ENCODE data around the gene MAL. TPM values are rescaled to one million over a fixed set of nuclear protein-coding genes. Genes with fewer than 3 reads are reported as not detected.
A peak's percentile ranks its signal among the peaks of the same experiment; 100 is the strongest.
"Not testable (repeated sequence)": the region's sequence is repeated elsewhere in the genome, so short reads cannot be mapped to it uniquely, and the experiment has no call there.

MAL gene
- total RNA-seq, 1 experiment from 2014 or later = not detected

DNA sequence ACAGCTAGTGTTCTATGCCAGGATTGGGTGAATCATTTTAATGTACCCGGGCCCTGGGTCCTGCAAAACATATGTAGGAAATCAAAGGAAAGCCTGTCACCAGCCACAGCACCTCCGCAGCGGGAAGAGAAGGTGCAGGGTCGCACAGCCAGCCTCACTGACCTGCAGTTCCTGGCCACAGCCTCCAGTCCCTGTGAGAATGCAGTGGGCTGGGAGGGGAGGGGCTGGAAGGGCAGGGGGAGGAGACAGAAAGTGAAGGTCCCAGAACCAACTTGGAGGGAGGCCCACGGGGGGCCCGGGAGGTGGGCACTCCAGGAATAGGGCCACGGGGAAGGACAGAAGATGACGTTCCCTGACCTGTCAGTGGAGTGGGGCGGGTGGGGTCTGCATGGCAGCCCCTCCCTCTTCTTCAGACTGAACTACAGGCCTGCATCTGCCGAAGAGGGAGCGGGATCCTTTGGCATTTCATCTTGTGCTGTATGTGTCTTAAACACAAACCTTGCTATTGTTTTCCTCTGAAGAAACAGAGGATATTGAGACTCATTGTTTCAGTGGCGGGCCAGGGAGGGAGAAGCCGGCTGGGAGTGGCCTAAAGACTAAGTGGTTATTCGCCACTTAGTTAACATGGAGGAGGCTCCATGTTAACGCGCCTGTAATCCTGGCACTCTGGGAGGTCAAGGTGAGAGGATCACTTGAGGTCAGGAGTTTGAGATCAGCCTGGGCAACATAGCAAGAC is 7.5 kb downstream of the MAL start:
- no peak for DNase-seq (ENCODE audit: low spot score)

DNA sequence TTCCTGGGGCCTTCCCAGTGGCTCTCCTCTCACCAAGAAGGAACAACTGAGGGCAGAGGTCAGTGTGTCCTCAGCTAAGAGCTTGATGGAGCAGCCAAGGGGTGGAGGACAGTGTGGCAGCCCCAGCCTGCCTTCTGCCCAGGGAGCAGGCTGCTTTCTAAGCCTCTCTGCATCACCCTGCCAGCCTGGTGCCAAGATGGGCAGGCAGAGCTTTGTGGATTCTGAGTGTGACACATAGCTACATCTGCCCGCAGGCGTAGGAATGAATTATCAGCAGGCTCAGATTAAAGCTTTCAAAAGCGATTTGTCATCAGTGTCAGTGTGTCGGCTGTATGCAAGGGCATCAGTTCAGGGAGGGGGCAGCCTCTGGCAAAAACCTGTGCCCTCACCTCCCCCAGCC is 8.7 kb downstream of the MAL start:
- no peak for DNase-seq (ENCODE audit: low spot score)

DNA sequence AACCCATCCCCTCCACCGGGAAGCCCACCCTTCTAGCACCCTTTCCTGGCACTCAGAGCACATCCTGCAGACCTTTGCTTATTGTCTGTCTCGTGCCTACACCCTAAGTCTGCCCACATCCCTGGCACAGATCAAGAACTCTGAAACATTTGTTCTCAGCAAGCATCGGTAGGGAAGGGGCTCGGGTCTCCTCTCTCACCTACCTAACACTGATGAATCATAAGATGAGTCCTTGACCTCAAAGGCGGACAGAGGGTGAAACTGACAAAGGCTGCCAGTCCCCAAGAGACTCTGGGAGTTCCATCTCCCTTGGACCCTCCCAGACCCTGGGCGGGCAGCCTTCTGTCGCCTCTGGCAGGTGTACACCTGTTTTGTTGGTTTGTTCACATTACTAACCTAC is 9.3 kb downstream of the MAL start:
- no peak for DNase-seq (ENCODE audit: low spot score)

DNA sequence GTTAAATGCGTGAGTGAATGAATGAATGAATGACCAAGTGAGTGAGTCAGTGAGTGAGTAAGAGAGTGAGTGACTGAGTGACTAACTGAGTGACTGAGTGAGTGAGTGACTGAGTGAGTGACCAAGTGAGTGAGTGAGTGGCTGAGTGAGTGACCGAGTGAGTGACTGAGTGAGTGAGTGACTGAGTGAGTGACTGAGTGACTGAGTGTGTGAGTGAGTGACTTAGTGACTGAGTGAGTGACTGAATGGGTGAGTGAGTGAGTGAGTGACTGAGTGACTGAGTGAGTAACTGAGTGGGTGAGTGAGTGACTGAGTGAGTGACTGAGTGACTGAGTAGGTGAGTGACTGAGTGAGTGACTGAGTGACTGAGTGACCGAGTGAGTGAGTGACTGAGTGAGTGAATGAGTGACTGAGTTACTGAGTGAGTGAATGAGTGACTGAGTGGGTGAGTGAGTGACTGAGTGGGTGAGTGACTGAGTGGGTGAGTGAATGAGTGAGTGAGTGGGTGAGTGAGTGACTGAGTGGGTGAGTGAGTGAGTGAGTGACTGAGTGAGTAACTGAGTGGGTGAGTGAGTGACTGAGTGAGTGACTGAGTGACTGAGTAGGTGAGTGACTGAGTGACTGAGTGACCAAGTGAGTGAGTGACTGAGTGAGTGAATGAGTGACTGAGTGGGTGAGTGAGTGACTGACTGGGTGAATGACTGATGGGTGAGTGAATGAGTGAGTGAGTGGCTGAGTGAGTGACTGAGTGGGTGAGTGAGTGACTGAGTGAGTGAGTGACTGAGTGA is 11.3 kb downstream of the MAL start:
- DNase-seq (ENCODE audit: low spot score) = no peak

DNA sequence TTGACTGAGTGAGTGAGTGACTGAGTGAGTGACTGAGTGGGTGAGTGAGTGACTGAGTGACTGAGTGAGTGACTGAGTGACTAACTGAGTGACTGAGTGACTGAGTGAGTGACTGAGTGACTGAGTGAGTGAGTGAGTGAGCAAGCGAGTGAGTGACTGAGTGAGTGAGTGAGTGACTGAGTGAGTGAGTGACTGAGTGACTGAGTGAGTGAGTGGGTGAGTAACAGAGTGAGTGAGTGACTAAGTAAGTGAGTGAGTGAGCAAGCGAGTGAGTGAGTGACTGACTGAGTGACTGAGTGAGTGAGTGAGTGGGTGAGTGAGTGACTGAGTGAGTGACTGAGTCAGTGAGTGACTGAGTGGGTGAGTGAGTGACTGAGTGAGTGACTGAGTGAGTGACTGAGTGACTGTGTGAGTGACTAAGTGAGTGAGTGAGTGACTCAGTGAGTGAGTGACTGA is 11.9 kb downstream of the MAL start:
- DNase-seq (ENCODE audit: low spot score) = no peak

DNA sequence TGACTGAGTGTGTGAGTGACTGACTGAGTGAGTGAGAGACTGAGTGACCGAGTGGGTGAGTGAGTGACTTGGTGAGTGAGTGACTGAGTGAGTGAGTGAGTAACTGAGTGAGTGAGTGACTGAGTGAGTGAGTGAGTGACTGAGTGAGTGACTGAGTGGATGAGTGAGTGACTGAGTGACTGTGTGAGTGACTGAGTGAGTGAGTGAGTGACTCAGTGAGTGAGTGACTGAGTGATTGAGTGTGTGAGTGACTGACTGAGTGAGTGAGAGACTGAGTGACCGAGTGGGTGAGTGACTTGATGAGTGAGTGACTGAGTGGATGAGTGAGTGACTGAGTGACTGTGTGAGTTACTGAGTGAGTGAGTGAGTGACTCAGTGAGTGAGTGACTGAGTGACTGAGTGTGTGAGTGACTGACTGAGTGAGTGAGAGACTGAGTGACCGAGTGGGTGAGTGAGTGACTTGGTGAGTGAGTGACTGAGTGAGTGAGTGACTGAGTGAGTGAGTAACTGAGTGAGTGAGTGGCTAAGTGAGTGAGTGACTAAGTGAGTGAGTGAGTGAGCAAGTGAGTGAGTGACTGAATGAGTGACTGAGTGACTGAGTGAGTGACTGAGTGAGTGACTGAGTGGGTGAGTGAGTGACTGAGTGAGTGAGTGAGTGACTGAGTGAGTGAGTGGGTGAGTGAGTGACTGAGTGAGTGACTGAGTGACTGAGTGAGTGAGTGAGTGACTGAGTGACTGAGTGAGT is 12.5 kb downstream of the MAL start:
- DNase-seq (ENCODE audit: low spot score) = not testable (repeated sequence)

DNA sequence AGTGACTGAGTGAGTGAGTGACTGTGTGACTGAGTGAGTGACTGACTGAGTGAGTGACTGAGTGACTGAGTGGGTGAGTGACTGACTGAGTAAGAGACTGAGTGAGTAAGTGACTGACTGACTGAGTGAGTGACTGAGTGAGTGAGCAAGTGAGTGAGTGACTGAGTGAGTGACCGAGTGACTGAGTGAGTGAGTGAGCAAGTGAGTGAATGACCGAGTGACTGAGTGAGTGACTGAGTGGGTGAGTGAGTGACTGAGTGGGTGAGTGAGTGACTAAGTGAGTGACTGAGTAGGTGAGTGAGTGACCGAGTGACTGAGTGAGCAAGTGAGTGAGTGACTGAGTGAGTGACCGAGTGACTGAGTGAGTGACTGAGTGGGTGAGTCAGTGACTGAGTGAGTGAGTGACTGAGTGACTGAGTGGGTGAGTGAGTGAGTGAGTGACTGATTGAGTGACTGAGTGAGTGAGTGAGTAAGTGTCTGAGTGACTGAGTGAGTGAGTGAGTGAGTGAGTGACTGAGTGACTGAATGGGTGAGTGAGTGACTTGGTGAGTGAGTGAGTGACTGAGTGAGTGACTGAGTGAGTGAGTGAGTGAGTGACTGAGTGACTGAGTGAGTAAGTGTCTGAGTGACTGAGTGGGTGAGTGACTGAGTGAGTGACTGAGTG is 13.3 kb downstream of the MAL start:
- no peak for DNase-seq (ENCODE audit: low spot score)

DNA sequence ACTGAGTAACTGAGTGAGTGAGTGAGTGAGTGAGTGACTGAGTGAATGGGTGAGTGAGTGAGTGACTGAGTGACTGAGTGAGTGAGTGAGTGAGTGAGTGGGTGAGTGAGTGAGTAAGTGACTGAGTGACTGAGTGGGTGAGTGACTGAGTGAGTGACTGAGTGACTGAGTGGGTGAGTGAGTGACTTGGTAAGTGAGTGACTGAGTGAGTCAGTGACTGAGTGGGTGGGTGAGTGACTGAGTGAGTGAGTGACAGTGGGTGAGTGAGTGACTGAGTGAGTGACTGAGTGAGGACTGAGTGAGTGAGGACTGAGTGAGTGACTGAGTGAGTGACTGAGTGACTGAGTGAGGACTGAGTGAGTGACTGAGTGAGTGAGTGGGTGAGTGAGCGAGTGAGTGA is 13.9 kb downstream of the MAL start:
- no peak for DNase-seq (ENCODE audit: low spot score)

DNA sequence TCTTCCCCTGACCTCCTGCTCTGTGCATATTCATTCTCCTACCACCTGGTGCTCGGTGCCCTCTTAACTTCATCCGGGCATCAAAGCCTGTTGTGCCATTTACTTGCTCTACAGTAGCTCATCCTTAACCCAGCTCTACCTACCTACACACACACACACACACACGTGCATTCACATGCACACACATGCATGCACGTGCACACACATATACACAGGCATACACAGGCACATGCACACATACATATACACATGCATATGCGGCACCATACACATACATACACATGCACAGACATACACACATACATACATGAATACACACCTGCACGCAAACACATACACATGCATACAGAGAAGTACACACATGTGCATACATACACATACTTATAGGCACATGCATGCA is 14.5 kb downstream of the MAL start:
- DNase-seq (ENCODE audit: low spot score) = no peak

DNA sequence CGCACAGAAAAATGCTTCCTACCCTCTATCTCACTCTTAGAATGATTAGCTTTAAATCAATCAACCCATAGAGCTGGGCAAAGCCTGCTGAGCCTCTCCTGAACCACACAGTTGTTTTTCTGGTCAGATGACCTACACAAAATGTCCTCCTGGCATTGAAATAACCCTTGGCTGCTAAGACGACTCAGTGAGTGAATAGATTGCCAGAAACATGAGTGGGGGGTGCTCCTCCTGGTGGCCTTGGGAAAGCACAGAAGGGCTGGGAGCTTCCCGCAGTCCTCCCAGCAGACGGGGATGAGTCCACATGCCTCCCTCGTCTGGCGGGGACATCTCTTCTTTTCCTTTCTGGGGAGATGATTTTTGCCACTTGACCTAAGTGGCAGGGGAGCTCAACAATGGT is 14.9 kb downstream of the MAL start:
- no peak for DNase-seq (ENCODE audit: low spot score)

DNA sequence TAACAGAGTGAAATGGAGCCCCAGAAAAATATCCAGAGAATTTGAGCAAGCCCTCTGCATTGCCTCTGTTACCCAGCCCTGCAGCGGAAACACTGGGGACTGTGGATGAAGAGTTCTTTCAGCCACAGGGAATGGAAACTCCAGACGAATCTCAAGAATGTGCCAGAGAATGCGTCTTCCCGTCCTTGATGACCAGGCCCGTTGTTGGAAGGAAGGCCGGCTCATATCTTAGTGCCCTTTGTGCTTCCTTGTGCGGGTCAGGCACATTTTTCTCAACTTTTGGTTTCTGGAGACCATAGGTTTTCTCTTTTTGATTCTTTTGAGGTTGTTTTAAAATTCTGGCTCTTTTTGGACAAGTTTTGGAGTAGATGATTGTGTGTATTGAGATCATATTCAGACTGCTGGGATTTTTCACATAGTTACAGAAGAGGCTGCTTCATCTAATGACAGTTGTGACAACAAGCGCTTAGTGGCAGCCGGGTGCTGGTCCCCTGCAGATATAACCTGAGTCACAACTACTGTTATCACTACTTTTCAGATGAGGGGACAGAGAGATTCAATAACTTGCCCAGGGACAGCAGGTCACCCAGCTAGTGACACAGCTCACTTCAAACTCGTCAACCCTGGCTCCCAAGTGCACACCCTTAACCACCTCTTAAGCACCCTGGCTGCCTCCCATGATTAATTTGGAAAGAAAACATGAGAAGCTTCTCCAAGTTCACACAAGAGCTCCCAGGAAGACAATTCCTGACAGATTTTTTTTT is 15.7 kb downstream of the MAL start:
- no peak for DNase-seq (ENCODE audit: low spot score)

DNA sequence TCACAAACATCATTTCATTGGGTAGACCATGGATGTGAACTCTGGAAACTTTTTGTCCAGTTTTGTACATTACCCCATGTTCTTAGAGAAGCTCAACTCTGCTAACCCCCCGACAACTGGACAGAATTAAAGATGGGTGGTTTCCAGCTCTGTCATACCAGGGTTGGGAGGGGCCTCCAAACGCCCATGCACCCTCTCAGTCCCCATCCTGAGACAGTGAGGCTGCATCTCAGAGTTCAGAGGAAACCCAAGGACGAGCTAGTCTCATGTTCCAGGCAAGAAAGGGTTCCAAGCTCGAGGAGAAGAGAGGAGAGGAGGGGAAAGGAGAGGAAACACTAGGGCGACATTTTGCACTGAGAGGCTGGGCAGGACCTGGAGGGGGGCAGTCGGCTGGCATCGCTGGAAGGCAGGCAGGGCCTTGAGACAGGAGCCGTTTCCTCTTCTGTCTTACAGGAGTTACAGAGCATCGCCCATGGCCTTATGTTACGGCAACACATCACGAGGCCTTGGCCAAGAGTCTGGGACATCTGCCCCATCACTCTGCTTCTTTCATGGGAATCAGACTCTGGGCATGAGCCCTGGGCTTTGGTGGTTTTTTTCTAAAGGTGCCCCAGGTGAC is 16.4 kb downstream of the MAL start:
- no peak for DNase-seq (ENCODE audit: low spot score)

DNA sequence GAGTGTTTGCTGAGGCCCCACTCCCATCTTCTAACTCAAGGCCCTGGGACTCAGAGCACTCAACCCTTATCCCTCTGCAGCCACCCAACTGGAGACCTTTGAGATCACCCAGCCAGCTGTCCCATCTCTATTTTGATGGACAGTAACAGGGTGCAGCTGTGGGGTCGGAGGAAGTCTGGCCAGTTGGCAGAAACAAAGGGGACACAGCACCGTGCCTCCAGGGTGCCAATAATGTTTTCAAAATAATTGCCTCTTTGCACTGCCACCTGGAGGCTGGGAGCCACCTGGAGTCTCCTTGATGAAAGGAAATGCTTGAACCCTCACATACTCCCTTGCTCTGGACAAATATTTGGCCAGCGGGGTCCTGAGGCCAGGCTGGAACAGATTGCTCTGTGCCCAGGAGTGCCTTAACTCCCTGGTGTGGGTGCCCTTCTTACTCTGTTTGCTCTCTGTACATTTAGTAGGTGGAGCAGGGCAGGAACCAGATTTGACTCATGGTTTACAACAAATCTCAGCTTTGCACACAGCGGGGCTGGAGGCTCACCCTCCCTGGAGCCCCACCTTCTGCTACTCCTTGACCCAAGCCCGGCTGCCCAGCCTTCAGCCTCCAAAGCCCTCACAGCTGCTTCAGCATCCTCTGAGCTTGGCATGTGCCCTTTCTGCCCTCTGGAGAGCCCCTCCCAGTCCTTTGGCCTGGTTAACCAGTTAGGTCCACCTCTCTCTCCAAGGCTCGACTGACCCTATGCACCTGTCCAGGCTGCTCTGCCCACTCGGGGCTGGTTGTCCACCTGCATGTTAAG is 17.2 kb downstream of the MAL start:
- DNase-seq (ENCODE audit: low spot score) = peak; percentile 37

DNA sequence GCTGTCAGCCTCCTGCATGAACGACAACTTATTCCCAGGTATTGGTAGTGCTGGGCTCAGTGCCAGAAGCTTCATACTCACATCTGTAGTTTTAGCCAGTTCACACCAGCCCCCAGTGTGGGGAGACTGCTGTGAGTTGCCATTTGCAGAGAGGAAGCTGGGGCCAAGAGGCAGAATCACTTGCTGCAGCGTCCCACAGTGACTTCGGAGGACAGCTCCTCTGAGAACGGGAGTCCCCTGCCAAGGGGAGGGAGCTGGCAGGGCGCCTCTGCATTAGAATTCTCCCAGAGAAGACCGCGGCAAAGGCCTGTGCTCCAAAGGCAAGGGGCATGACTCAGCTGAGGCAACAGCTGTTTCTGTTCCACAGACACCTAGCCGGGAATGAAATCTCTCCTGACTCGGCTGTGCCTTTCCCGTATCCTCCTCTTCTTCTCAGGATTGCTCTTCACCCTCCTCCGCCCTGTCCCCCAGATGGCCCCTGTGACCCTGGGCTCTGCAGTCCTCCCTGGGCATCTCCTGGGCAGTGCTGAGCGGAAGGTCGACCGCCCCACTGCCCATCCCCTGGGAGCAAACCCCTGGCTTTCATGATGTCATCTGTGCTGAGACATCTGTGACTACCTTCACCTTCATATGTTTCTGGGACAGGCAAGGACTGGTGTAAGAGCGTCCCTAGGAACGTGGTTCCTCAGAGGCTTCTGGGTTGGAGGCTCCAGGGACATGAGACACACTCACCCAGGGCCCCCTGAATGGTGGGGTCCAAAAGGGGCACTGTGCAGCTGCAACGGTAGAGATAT is 18.0 kb downstream of the MAL start:
- peak; percentile 63 for DNase-seq (ENCODE audit: low spot score)

DNA sequence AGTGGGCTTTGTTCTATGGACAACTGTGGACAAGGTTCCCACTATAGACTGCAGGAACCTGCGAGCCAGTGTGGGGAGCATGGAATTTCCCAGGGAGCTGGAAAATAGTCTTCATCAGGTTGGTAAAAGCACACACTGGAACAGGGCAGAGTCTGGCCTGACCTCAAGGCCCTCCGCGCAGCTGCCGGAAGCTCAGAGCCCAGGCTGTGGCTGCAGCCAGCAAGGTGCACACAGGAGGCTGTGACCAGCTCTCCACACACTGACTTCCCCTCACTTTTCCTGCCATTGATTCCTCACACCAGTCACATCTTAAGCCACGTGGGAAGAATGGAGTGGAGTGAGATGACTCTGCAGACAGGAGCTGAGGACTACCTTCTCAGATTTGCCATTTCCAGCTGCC is 19.1 kb downstream of the MAL start:
- DNase-seq (ENCODE audit: low spot score) = no peak

DNA sequence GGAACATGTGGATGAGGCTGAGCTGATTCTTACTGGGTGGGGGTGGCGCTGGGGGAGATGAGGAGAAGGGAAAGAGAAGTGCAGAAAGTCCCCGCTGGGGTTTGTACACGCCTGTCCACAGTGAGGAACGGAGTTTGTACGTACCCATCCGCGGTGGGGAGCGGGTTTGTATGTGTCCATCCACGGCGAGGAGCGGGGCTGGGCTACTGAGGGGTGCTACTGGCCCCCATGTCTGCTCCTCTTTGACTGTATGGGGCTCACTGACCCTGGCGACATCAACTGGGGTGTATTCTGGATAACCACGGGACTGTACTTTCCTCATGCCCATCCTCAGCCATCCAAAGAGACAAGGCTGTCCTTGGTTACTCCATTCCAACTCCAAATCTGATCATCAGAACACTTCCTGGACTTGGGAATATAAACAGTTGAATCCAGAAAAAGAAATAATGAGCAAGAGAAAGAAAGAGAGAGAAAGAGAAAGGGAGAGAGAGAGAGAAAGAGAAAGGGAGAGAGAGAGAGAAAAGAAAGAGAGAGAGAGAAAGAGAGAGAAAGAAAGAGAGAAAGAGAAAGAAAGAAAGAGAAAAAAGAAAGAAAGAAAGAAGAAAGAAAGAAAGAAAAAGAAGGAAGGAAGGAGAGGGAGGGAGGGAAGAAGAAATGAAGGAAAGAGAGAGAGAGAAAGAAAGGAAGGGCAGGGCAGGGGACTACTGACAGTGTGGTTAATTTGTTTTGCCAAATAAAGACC is 21.0 kb downstream of the MAL start:
- no peak for DNase-seq (ENCODE audit: low spot score)

DNA sequence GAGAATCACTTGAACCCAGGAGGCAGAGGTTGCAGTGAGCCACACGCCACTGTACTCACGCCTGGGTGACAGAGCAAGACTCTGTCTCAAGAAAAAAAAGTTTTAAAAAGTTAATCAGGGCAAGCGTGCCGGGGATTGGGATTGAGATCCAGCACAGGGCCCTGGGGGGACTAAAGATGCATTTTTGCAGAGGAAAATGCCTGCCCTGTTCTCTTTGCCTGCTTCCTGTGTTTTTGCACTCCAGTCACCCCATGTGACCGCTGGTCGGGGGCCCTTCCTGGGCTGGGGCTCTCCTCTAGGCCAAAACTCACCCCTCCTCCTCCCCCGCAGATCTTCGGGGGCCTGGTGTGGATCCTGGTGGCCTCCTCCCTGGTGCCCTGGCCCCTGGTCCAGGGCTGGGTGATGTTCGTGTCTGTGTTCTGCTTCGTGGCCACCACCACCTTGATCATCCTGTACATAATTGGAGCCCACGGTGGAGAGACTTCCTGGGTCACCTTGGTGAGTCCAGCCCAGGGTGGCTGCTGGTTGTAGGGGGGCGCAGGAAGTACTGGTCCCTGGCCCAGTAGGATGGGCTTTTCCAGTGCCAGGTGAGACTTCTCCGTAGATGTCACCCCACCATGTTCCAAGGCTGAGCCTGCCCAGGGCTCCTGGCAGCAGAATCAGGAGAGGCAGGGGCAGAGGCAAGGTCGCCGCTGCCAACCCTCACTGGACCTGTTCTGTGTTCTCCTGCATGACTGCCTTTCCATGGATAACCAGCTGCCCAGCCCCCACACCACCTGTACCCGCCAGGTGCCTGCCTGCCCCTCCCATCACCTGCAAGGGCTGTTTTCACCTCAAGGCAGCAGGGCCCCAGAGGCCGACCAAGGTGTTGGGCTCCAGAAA is 22.4 kb downstream of the MAL start:
- DNase-seq (ENCODE audit: low spot score) = no peak

All from HT-29 (cell line).